Fibroblast of skin of left quadriceps (primary cell): Measurements from ENCODE around the gene KCNK16.

Source experiments
- DNase-seq, 2 experiments: peaks; one replicate each; pipeline ENCODE4 v3.0.0-alpha.2; 2013; ENCODE audit warnings: low read depth in 2 of 2

KCNK16 gene

GRCh38 chr6:39341937-39342336 is 19.4 kb upstream of the KCNK16 start:
- DNase-seq, result no peak

GRCh38 chr6:39341352-39341751 is 18.9 kb upstream of the KCNK16 start:
- no peak for DNase-seq

GRCh38 chr6:39339868-39340550 is 17.5 kb upstream of the KCNK16 start:
- no peak for DNase-seq

GRCh38 chr6:39339096-39339867 is 16.8 kb upstream of the KCNK16 start:
- no peak for DNase-seq

- DNase-seq, result no peak
These were observed 15.9 kb upstream of the KCNK16 start for GRCh38 chr6:39338397-39338796.

- no peak for DNase-seq
These were observed 13.5 kb upstream of the KCNK16 start for GRCh38 chr6:39335780-39336545.

- no peak for DNase-seq
These were observed 11.3 kb upstream of the KCNK16 start for GRCh38 chr6:39333644-39334438.

GRCh38 chr6:39330476-39330875 is 8.0 kb upstream of the KCNK16 start:
- no peak for DNase-seq

GRCh38 chr6:39330057-39330456 is 7.6 kb upstream of the KCNK16 start:
- DNase-seq, result no peak

- no peak for DNase-seq
These were observed 5.6 kb upstream of the KCNK16 start for GRCh38 chr6:39328066-39328465.

- no peak for DNase-seq
These were observed 5.0 kb upstream of the KCNK16 start for GRCh38 chr6:39327507-39327906.

GRCh38 chr6:39321761-39322160 is 741 bp downstream of the KCNK16 start:
- DNase-seq, result no peak

GRCh38 chr6:39320363-39320984 is 2.0 kb downstream of the KCNK16 start:
- no peak for DNase-seq

- DNase-seq, result no peak
These were observed 2.7 kb downstream of the KCNK16 start for GRCh38 chr6:39319621-39320362.

- no peak for DNase-seq
These were observed 5.2 kb downstream of the KCNK16 start for GRCh38 chr6:39317256-39317655.

- no peak for DNase-seq
These were observed 8.2 kb downstream of the KCNK16 start, which contains the start of gene KCNK17 for GRCh38 chr6:39314273-39314795. Gene KCNK17 (minus strand): TSS chr6:39314419. CDS start chr6:39314320, 99 bp downstream.

GRCh38 chr6:39313526-39314272 is 8.8 kb downstream of the KCNK16 start:
- DNase-seq, result no peak

GRCh38 chr6:39312912-39313525 is 9.5 kb downstream of the KCNK16 start:
- no peak for DNase-seq

- DNase-seq, result no peak
These were observed 12.0 kb downstream of the KCNK16 start for GRCh38 chr6:39310542-39310941.
